Measurements from ENCODE around the gene CFAP206. TPM values are rescaled to one million over a fixed set of nuclear protein-coding genes. Genes with fewer than 3 reads are reported as not detected.

CFAP206 gene
- total RNA-seq (10 to 100 TPM; 37.8 to 48.8 TPM), polyA plus RNA-seq (ENCODE audit: insufficient read depth, low read depth, low replicate concordance) (116 TPM)
- long read RNA-seq, donor 1, partial matches to known transcripts = 0 of 2 reads
- long read RNA-seq, donor 1, other reads (novel, unspliced or antisense) = 0 of 2 reads
- long read RNA-seq, donor 2 = 0 reads

DNA sequence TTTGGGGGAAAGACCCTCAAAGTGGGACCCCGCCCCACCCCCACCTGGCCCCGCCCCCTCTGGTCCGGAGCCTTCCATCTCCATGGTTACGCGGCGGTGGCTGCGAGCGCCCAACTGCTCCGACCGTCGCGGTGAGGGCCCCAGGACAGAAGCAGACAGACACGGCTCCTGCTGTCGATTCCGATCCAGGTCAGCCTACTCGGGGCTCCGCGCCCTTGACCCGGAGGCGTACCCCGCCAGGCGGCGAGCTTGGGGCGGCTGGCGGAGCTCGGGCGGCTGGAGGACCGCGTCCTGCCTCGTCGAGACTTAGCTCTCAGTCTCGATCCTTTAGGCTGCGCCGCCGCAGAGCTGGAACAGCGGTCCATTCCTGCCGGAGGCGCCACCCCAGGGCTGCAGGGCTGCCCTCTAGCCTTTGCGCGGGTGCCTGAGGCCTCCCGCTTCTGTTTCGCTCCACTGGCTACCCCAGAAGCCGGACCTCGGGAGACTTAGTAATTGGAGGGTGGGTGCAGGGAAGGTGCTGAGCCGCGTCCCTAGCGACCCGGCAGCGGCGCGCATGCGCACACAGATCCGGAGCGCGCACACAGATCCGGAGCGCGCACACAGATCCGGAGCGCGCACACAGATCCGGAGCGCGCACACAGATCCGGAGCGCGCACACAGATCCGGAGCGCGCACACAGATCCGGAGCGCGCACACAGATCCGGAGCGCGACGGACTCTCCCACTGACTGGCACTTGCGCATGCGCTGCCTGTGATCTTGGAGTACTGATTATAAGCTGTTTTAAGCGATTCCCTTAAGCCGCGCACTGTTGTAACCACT is at the start of gene CFAP206:
CFAP206 (plus strand) TSS at position 72 of the 820 bp plus-strand sequence. CDS start 1,868 bp downstream, outside the sequence.
- no peaks in the 10 kb centered on the region for H3K9me3 ChIP-seq
- H3K36me3 ChIP-seq (ENCODE audit: low read depth, missing control alignments) = no peaks in the 10 kb centered on the region
- peak within 1 kb of the TSS; percentile 84 to 95 for H3K4me3 ChIP-seq
- TF ChIP-seq, protein P1, sequence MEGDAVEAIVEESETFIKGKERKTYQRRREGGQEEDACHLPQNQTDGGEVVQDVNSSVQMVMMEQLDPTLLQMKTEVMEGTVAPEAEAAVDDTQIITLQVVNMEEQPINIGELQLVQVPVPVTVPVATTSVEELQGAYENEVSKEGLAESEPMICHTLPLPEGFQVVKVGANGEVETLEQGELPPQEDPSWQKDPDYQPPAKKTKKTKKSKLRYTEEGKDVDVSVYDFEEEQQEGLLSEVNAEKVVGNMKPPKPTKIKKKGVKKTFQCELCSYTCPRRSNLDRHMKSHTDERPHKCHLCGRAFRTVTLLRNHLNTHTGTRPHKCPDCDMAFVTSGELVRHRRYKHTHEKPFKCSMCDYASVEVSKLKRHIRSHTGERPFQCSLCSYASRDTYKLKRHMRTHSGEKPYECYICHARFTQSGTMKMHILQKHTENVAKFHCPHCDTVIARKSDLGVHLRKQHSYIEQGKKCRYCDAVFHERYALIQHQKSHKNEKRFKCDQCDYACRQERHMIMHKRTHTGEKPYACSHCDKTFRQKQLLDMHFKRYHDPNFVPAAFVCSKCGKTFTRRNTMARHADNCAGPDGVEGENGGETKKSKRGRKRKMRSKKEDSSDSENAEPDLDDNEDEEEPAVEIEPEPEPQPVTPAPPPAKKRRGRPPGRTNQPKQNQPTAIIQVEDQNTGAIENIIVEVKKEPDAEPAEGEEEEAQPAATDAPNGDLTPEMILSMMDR (IDR thresholded peaks at IDR 0.05) = no peak
- TF ChIP-seq POLR2A (IDR thresholded peaks at IDR 0.05) = no peak
- intact Hi-C loops (cut with DNase I; ENCODE audit: low total_unique reads) = no loop called here
- H3K27me3 ChIP-seq = no peaks in the 10 kb centered on the region
- peak within 1 kb of the TSS; percentile 70 to 81 for H3K27ac ChIP-seq
- no peaks in the 10 kb centered on the region for H3K4me1 ChIP-seq
- peak; percentile 88 for DNase-seq
- WGBS, 2 donors = 0% methylated on average over 28 of the region's 82 CpGs; no CpG with 5 or more reads in 1 of the 2 donors

DNA sequence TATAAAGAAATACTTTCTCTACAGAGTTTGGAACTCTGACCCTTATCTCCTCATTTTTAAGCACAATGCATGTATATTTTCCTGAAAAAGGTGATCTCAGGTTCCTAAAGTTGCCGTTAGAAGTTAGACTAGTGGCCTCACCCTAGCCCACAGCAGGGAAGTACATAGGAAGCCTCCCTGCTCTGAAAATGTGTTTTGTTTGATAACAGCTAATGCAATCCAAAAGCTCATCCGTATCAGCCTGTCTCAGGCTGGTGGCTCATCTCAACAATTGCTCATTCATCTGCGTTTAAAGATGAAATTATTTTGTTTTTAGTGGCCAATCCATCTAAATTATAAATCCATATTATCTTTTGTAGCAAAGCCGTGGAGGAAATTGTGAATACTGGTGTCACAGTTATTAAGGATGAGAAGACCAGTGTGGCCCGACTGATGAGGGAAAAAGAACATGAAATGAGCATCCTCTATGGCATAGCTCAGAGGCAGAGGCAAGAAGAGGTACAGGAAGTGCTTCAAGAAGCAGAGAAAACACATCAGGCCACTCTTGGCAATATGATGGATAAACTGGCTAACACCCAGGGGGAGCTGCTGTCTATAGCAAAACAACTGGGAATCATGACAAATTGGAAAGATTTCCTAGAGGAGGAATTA is 43.0 kb upstream of the CFAP206 start:
- Histone ChIP-seq H3K27me3 (no peaks in the 10 kb centered on the region), H3K4me3 (no peak overlapping the region), H3K36me3 (ENCODE audit: low read depth, missing control alignments) (no peaks in the 10 kb centered on the region), H3K27ac (no peak overlapping the region), H3K9me3 (no peaks in the 10 kb centered on the region), H3K4me1 (no peaks in the 10 kb centered on the region)
- no peak for DNase-seq
- WGBS, 2 donors = 80 to 84% methylated on average over 5 of the region's 5 CpGs
- intact Hi-C loops (cut with DNase I; ENCODE audit: low total_unique reads) = no loop called here
- TF ChIP-seq, protein P1 (IDR thresholded peaks at IDR 0.05) = no peak
- TF ChIP-seq POLR2A (IDR thresholded peaks at IDR 0.05) = no peak

- Histone ChIP-seq H3K27me3 (no peaks in the 10 kb centered on the region), H3K36me3 (ENCODE audit: low read depth, missing control alignments) (no peaks in the 10 kb centered on the region), H3K4me1 (no peaks in the 10 kb centered on the region), H3K9me3 (no peaks in the 10 kb centered on the region), H3K27ac (no peak overlapping the region), H3K4me3 (no peak overlapping the region)
- TF ChIP-seq POLR2A (IDR thresholded peaks at IDR 0.05) = no peak
- whole genome bisulfite sequencing, 2 donors = 90% methylated on average over 4 of the region's 4 CpGs
- DNase-seq = no peak
- intact Hi-C loops (cut with DNase I; ENCODE audit: low total_unique reads) = no loop called here
Measured at GRCh38 chr6:87366072-87366827, 41.5 kb upstream of the CFAP206 start.

- TF ChIP-seq, protein P1 (IDR thresholded peaks at IDR 0.05) = no peak
- no peak for TF ChIP-seq POLR2A (IDR thresholded peaks at IDR 0.05)
- no peak for DNase-seq
- 56 to 76% methylated on average over 3 of the region's 3 CpGs for WGBS, 2 donors
- H3K36me3 ChIP-seq (ENCODE audit: low read depth, missing control alignments) = no peaks in the 10 kb centered on the region
- no peak overlapping the region for H3K4me3 ChIP-seq
- H3K9me3 ChIP-seq = no peaks in the 10 kb centered on the region
- H3K27ac ChIP-seq = no peak overlapping the region
- intact Hi-C loops (cut with DNase I; ENCODE audit: low total_unique reads) = no loop called here
- H3K27me3 ChIP-seq = no peaks in the 10 kb centered on the region
- H3K4me1 ChIP-seq = no peaks in the 10 kb centered on the region
Measured at GRCh38 chr6:87366899-87367298, 40.9 kb upstream of the CFAP206 start.

GRCh38 chr6:87373377-87373776 is 34.4 kb upstream of the CFAP206 start:
- 93 to 96% methylated on average over 2 of the region's 2 CpGs for WGBS, 2 donors
- no peak overlapping the region for H3K4me3 ChIP-seq
- no peaks in the 10 kb centered on the region for H3K27me3 ChIP-seq
- H3K4me1 ChIP-seq = no peaks in the 10 kb centered on the region
- DNase-seq = no peak
- H3K27ac ChIP-seq = no peak overlapping the region
- intact Hi-C loops (cut with DNase I; ENCODE audit: low total_unique reads) = no loop called here
- H3K36me3 ChIP-seq (ENCODE audit: low read depth, missing control alignments) = no peaks in the 10 kb centered on the region
- no peaks in the 10 kb centered on the region for H3K9me3 ChIP-seq
- TF ChIP-seq, protein P1 (IDR thresholded peaks at IDR 0.05) = no peak
- TF ChIP-seq POLR2A (IDR thresholded peaks at IDR 0.05) = no peak
